ENCODE data around the gene RHOBTB1. TPM values are rescaled to one million over a fixed set of nuclear protein-coding genes. Genes with fewer than 3 reads are reported as not detected.

The RHOBTB1 gene
- total and polyA plus RNA-seq, 2 experiments from 2014 or later: 18.4 to 40.8 TPM

- DNase-seq (ENCODE audit: low spot score): no peak
- no peaks in the 10 kb centered on the region for H4K20me1 ChIP-seq (ENCODE audit: insufficient read depth, poor library complexity, severe bottlenecking)
- TF ChIP-seq EZH2phosphoT487 (IDR thresholded peaks at IDR 0.05; ENCODE audit: low read depth, severe bottlenecking, unreplicated experiment) (no peak), CTCF (IDR thresholded peaks at IDR 0.05; ENCODE audit: poor library complexity) (no peak), EZH2 (IDR thresholded peaks at IDR 0.05; ENCODE audit: borderline replicate concordance) (no peak)
- H3K9me2 ChIP-seq (replicated peaks; ENCODE audit: insufficient read depth): no peaks in the 10 kb centered on the region
- H3K4me2 ChIP-seq: no peak overlapping the region
- 90% methylated on average over 1 of the region's 1 CpG for WGBS (ENCODE audit: low lambda C conversion rate, missing lambda C conversion rate)
- H3K9me3 ChIP-seq (ENCODE audit: low read depth): no peaks in the 10 kb centered on the region
- no peaks in the 10 kb centered on the region for H3K27me3 ChIP-seq
- H3K36me3 ChIP-seq (replicated peaks; ENCODE audit: insufficient read depth, low read depth): no peaks in the 10 kb centered on the region
- no peak overlapping the region for H3K27ac ChIP-seq
- H3K79me2 ChIP-seq: peaks cover 5% of the 10 kb centered on the region
- H3K4me1 ChIP-seq (ENCODE audit: insufficient read depth): peaks cover 10% of the 10 kb centered on the region
- no peak overlapping the region for H2AFZ ChIP-seq
- H3K4me3 ChIP-seq: no peak overlapping the region
These were observed 4.9 kb upstream of the RHOBTB1 start for GRCh38 chr10:60948851-60949250.

GRCh38 chr10:60944910-60945297, 919 bp upstream of the RHOBTB1 start:
- peak overlapping the region; percentile 81 for H3K4me3 ChIP-seq
- peaks cover 19% of the 10 kb centered on the region for H3K4me1 ChIP-seq (ENCODE audit: insufficient read depth)
- H3K27ac ChIP-seq: peak overlapping the region; percentile 100
- no peaks in the 10 kb centered on the region for H4K20me1 ChIP-seq (ENCODE audit: insufficient read depth, poor library complexity, severe bottlenecking)
- no peaks in the 10 kb centered on the region for H3K27me3 ChIP-seq
- TF ChIP-seq EZH2 (IDR thresholded peaks at IDR 0.05; ENCODE audit: borderline replicate concordance): no peak
- no peak for TF ChIP-seq CTCF (IDR thresholded peaks at IDR 0.05; ENCODE audit: poor library complexity)
- TF ChIP-seq EZH2phosphoT487 (IDR thresholded peaks at IDR 0.05; ENCODE audit: low read depth, severe bottlenecking, unreplicated experiment): no peak
- no peak for DNase-seq (ENCODE audit: low spot score)
- peak overlapping the region; percentile 91 for H3K4me2 ChIP-seq
- WGBS (ENCODE audit: low lambda C conversion rate, missing lambda C conversion rate): 72% methylated on average over 4 of the region's 4 CpGs
- peak overlapping the region; percentile 82 for H2AFZ ChIP-seq
- H3K36me3 ChIP-seq (replicated peaks; ENCODE audit: insufficient read depth, low read depth): no peaks in the 10 kb centered on the region
- no peaks in the 10 kb centered on the region for H3K9me2 ChIP-seq (replicated peaks; ENCODE audit: insufficient read depth)
- H3K9me3 ChIP-seq (ENCODE audit: low read depth): no peaks in the 10 kb centered on the region
- H3K79me2 ChIP-seq: peaks cover 17% of the 10 kb centered on the region

GRCh38 chr10:60943316-60944057, 498 bp downstream of the RHOBTB1 start:
- Histone ChIP-seq H3K27ac (peak overlapping the region; percentile 100), H3K79me2 (peaks cover 23% of the 10 kb centered on the region), H3K4me2 (peak overlapping the region; percentile 91), H2AFZ (peak overlapping the region; percentile 53), H4K20me1 (ENCODE audit: insufficient read depth, poor library complexity, severe bottlenecking) (no peaks in the 10 kb centered on the region), H3K4me1 (ENCODE audit: insufficient read depth) (peaks cover 19% of the 10 kb centered on the region), H3K9me3 (ENCODE audit: low read depth) (no peaks in the 10 kb centered on the region), H3K36me3 (replicated peaks; ENCODE audit: insufficient read depth, low read depth) (no peaks in the 10 kb centered on the region), H3K9me2 (replicated peaks; ENCODE audit: insufficient read depth) (no peaks in the 10 kb centered on the region), H3K4me3 (peak overlapping the region; percentile 81), H3K27me3 (no peaks in the 10 kb centered on the region)
- TF ChIP-seq EZH2 (IDR thresholded peaks at IDR 0.05; ENCODE audit: borderline replicate concordance) (no peak), CTCF (IDR thresholded peaks at IDR 0.05; ENCODE audit: poor library complexity) (peak; percentile 11), EZH2phosphoT487 (IDR thresholded peaks at IDR 0.05; ENCODE audit: low read depth, severe bottlenecking, unreplicated experiment) (no peak)
- WGBS (ENCODE audit: low lambda C conversion rate, missing lambda C conversion rate): 1% methylated on average over 37 of the region's 44 CpGs
- peak; percentile 81 for DNase-seq (ENCODE audit: low spot score)
